Stimulated activated CD8-positive, alpha-beta memory T cell treated with anti-CD3 and anti-CD28 coated beads, Interleukin-4, amount 100 ng/mL, for 4 hours (primary cell): ENCODE measurements around the gene NPHP4.

Experiments
- DNase-seq, 2 donors: peaks; one replicate each; pipeline ENCODE4 v3.0.0-alpha.2; 2020; ENCODE audit warnings: low read depth in 2 of 2, low spot score in 1 of 2

Gene NPHP4

GRCh38 chr1:5992026-5992813 is at the start of gene NPHP4:
NPHP4 (minus strand) TSS chr1:5992425; CDS start chr1:5986289, 6,136 bp downstream.
- peak; percentile 98 to 99 for DNase-seq

- DNase-seq: no peak
Observed at GRCh38 chr1:6041432-6042062, 49.3 kb upstream of the NPHP4 start.

- no peak for DNase-seq
Observed at GRCh38 chr1:6040861-6041415, 48.7 kb upstream of the NPHP4 start.

GRCh38 chr1:6040444-6040843 is 48.2 kb upstream of the NPHP4 start:
- DNase-seq: no peak

GRCh38 chr1:6039031-6039430 is 46.8 kb upstream of the NPHP4 start:
- DNase-seq: no peak

- DNase-seq: no peak
Observed at GRCh38 chr1:6038603-6039002, 46.4 kb upstream of the NPHP4 start.

GRCh38 chr1:6037338-6037762 is 45.1 kb upstream of the NPHP4 start:
- no peak for DNase-seq

GRCh38 chr1:6035719-6036118 is 43.5 kb upstream of the NPHP4 start:
- DNase-seq: no peak

- no peak for DNase-seq
Observed at GRCh38 chr1:6035303-6035702, 43.1 kb upstream of the NPHP4 start.

GRCh38 chr1:6034750-6035096 is 42.5 kb upstream of the NPHP4 start:
- no peak for DNase-seq

- no peak for DNase-seq
Observed at GRCh38 chr1:6033986-6034749, 41.9 kb upstream of the NPHP4 start.

GRCh38 chr1:6033124-6033523 is 40.9 kb upstream of the NPHP4 start:
- no peak for DNase-seq

GRCh38 chr1:6030547-6031261 is 38.5 kb upstream of the NPHP4 start:
- no peak for DNase-seq

- DNase-seq: no peak
Observed at GRCh38 chr1:6030132-6030531, 37.9 kb upstream of the NPHP4 start.

- DNase-seq: no peak
Observed at GRCh38 chr1:6029351-6029750, 37.1 kb upstream of the NPHP4 start.

GRCh38 chr1:6028042-6028850 is 36.0 kb upstream of the NPHP4 start:
- DNase-seq: peak; percentile 26 to 43

- no peak for DNase-seq
Observed at GRCh38 chr1:6027591-6027990, 35.4 kb upstream of the NPHP4 start.

GRCh38 chr1:6026095-6026809 is 34.0 kb upstream of the NPHP4 start:
- DNase-seq: peak; percentile 83 to 89

- DNase-seq: no peak
Observed at GRCh38 chr1:6025269-6026094, 33.3 kb upstream of the NPHP4 start.
